ENCODE data around the gene NOXRED1. TPM values are rescaled to one million over a fixed set of nuclear protein-coding genes. Genes with fewer than 3 reads are reported as not detected.

NOXRED1 gene
- total and polyA plus RNA-seq, 2 donors from 2014 or later: 0.28 to 0.57 TPM

DNA sequence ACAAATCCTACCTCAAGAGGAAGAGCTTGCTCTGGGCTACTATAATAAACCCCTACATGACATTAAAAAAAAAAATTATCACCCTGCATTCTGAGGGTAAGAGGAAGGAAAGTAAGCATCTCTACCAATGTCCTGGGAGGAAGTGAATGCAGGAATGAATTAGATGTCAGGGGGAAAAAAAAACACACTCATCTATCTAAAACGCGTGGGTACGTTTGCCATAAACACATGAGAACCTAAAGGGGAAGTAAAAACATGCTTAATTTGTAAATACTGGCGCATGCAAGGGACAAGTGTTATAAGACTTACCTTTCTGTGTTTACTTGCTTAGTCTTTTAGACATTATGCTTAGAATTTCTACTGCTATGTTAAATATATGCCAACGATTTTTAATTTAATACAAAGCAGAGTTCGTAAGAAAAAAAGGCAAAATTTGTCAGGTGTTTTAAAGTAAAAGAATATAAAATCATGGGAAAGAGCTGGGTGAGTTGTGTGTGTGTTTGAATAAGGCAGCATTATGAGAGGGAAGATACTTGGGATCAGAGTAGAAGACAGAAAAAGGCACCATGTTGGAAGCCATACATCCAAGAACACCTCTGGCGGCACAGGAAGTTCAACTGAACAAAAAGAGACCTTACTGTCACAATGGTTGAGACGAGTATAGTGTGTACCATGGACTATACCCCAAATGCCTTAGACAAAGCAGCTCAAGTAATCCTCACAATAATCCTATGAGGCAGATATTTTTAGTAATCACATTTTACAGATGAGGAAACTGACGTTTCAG lies 48.0 kb downstream of the NOXRED1 start:
- Histone ChIP-seq H3K4me3 (ENCODE audit: low read length in 3 of 3) (peak overlapping the region in 1 of 3 donors; percentile 85), H3K27ac (ENCODE audit: low read depth in 2 of 2, low read length in 2 of 2) (no peak overlapping the region)
- intact Hi-C loops (cut with DNase I): no loop called here

DNA sequence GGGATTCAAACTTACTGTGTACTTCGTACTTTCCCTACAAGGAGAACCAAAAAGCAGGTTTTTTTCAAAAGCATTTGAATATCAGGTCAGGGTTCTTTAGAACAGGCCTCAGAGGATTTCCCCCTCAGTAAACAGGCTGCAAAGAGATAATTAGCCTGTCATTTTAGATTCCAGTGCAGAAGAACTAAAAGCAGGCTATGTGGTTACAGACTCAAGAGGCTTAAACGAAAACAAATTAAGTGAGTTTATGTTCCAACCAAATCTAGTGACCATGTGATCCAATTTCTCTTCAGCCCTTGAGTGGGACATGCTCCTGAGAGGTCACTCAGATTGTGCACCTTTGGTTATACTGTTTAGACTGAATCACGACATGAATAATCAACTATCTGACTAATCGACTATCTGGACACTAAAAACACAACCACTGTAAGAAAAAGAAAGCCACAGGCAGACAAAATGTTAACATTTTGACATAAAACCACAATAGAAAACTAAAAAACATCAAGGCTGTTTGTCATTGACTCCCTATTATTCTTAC lies 51.0 kb downstream of the NOXRED1 start:
- DNase-seq: peak in 2 of 5 donors; percentile 53 to 55
- TF ChIP-seq, protein P1, sequence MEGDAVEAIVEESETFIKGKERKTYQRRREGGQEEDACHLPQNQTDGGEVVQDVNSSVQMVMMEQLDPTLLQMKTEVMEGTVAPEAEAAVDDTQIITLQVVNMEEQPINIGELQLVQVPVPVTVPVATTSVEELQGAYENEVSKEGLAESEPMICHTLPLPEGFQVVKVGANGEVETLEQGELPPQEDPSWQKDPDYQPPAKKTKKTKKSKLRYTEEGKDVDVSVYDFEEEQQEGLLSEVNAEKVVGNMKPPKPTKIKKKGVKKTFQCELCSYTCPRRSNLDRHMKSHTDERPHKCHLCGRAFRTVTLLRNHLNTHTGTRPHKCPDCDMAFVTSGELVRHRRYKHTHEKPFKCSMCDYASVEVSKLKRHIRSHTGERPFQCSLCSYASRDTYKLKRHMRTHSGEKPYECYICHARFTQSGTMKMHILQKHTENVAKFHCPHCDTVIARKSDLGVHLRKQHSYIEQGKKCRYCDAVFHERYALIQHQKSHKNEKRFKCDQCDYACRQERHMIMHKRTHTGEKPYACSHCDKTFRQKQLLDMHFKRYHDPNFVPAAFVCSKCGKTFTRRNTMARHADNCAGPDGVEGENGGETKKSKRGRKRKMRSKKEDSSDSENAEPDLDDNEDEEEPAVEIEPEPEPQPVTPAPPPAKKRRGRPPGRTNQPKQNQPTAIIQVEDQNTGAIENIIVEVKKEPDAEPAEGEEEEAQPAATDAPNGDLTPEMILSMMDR (IDR thresholded peaks at IDR 0.05; ENCODE audit: borderline replicate concordance, extremely low read depth, insufficient read depth): no peak
- H3K36me3 ChIP-seq (ENCODE audit: control insufficient read depth in 2 of 3, insufficient read depth in 3 of 3, low read length in 3 of 3): no peaks in the 10 kb centered on the region
- H3K9ac ChIP-seq (ENCODE audit: low read length in 3 of 3): peak overlapping the region in 1 of 3 donors; percentile 5
- no peaks in the 10 kb centered on the region for H3K9me3 ChIP-seq (ENCODE audit: control insufficient read depth in 2 of 3, insufficient read depth in 1 of 3, low read length in 3 of 3)
- peaks cover 0 to 7% (median 3%) of the 10 kb centered on the region in 3 donors for H3K4me1 ChIP-seq (ENCODE audit: control insufficient read depth in 2 of 3, insufficient read depth in 2 of 3, low read depth in 1 of 3, low read length in 3 of 3)
- H3K27me3 ChIP-seq (ENCODE audit: control insufficient read depth, insufficient read depth, low read length): no peaks in the 10 kb centered on the region
- intact Hi-C loops (cut with DNase I): no loop called here
- H3K27ac ChIP-seq (ENCODE audit: low read depth in 2 of 2, low read length in 2 of 2): no peak overlapping the region
- H3K4me3 ChIP-seq (ENCODE audit: low read length in 3 of 3): no peak overlapping the region
- no peak for FAIRE-seq

More for the DNA sequence above, 48.0 kb downstream of the NOXRED1 start:
- no peaks in the 10 kb centered on the region for H3K36me3 ChIP-seq (ENCODE audit: control insufficient read depth in 2 of 3, insufficient read depth in 3 of 3, low read length in 3 of 3)
- H3K9me3 ChIP-seq (ENCODE audit: control insufficient read depth in 2 of 3, insufficient read depth in 1 of 3, low read length in 3 of 3): no peaks in the 10 kb centered on the region
- TF ChIP-seq, protein P1 (IDR thresholded peaks at IDR 0.05; ENCODE audit: borderline replicate concordance, extremely low read depth, insufficient read depth): no peak
- no peak overlapping the region for H3K9ac ChIP-seq (ENCODE audit: low read length in 3 of 3)
- no peaks in the 10 kb centered on the region for H3K27me3 ChIP-seq (ENCODE audit: control insufficient read depth, insufficient read depth, low read length)
- DNase-seq: no peak
- H3K4me1 ChIP-seq (ENCODE audit: control insufficient read depth in 2 of 3, insufficient read depth in 2 of 3, low read depth in 1 of 3, low read length in 3 of 3): peaks cover 0 to 11% (median 3%) of the 10 kb centered on the region in 3 donors
- FAIRE-seq: no peak

DNA sequence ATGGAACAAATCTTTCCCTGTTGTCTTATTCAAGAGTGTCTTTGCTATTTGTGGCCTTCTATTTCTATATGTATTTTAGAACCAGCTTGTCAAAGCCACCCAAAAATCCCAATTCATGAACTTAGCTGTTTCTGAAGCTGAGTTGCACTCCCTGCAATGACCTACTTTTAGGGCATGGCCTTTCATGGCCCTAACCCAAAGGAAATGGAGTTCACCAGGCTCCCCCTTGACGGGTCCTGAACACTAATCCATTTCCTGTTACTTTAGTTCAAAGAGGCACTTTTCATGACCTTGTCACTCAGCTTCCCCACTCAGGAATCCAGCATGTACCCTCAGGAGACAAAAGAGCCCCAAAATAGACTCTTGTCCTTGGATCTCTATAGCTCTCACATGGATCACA lies 54.0 kb downstream of the NOXRED1 start:
- no peak for FAIRE-seq
- no peak for DNase-seq

More for the DNA sequence above, 54.0 kb downstream of the NOXRED1 start:
- Histone ChIP-seq H3K27me3 (ENCODE audit: control insufficient read depth, insufficient read depth, low read length) (no peaks in the 10 kb centered on the region), H3K9me3 (ENCODE audit: control insufficient read depth in 2 of 3, insufficient read depth in 1 of 3, low read length in 3 of 3) (no peaks in the 10 kb centered on the region), H3K36me3 (ENCODE audit: control insufficient read depth in 2 of 3, insufficient read depth in 3 of 3, low read length in 3 of 3) (no peaks in the 10 kb centered on the region), H3K27ac (ENCODE audit: low read depth in 2 of 2, low read length in 2 of 2) (no peak overlapping the region), H3K4me1 (ENCODE audit: control insufficient read depth in 2 of 3, insufficient read depth in 2 of 3, low read depth in 1 of 3, low read length in 3 of 3) (peaks cover 0 to 3% (median 2%) of the 10 kb centered on the region in 3 donors), H3K9ac (ENCODE audit: low read length in 3 of 3) (no peak overlapping the region), H3K4me3 (ENCODE audit: low read length in 3 of 3) (no peak overlapping the region)
- TF ChIP-seq, protein P1 (IDR thresholded peaks at IDR 0.05; ENCODE audit: borderline replicate concordance, extremely low read depth, insufficient read depth): no peak
- intact Hi-C loops (cut with DNase I): no loop called here

Measured in kidney (tissue), 14 donors.